Measurements from ENCODE around the gene RAPH1. TPM values are rescaled to one million over a fixed set of nuclear protein-coding genes. Genes with fewer than 3 reads are reported as not detected.

RAPH1 gene
- total and polyA plus RNA-seq, 9 of the 15 experiments (the other 6 are each of a cell fraction or from before 2014, with no cell fraction given): 0.07 to 0.71 (median 0.27) TPM

DNA sequence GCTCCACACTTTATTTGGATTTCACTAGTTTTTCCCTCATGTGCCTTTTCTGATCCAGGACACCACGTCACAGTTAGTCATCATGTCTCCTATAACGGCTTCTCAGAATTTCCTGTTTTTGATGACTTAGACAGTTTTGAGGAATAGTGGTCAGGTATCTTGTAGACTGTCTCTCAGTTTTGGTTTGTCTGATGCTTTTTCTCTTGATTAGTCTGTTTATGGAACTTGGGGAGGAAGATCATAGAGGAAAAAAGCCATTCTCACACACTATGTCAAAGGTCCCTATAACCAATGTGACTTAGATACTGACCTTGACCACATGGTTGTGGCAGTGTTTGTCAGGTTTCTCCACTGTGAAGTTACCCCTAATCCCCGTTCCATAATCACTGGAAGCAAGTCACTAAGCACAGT, 89.0 kb downstream of the RAPH1 start:
- intact Hi-C loops (cut with micrococcal nuclease) (no loop called here), in situ Hi-C loops (cut with MboI) (no loop called here)
- Histone ChIP-seq H2AFZ (ENCODE audit: low read depth, low read length) (peak overlapping the region; percentile 87), H3K9ac (ENCODE audit: insufficient read depth in 1 of 2, low read depth in 2 of 2, low read length in 2 of 2) (no peak overlapping the region), H3K4me2 (ENCODE audit: insufficient read depth, low read length) (no peak overlapping the region), H4K20me1 (replicated peaks; ENCODE audit: control insufficient read depth, insufficient read depth, low read length) (no peaks in the 10 kb centered on the region), H3K4me3 (no peak overlapping the region), H3K9me3 (replicated peaks; ENCODE audit: control insufficient read depth, insufficient read depth, low read depth, low read length) (no peaks in the 10 kb centered on the region), H3K27me3 (ENCODE audit: control insufficient read depth in 2 of 2, insufficient read depth in 2 of 2, low read length in 2 of 2) (no peaks in the 10 kb centered on the region), H3K36me3 (ENCODE audit: control insufficient read depth, insufficient read depth, low read length) (no peaks in the 10 kb centered on the region), H3K4me1 (replicated peaks in 1 of 2; ENCODE audit: control insufficient read depth in 2 of 2, insufficient read depth in 2 of 2, low read length in 2 of 2) (peaks cover 0 to 9% of the 10 kb centered on the region in 2 experiments; a peak in 3 of 5 replicates), H3K79me2 (ENCODE audit: control insufficient read depth, insufficient read depth, low read length) (no peaks in the 10 kb centered on the region), H3K9me1 (ENCODE audit: control insufficient read depth, insufficient read depth, low read length) (no peaks in the 10 kb centered on the region), H3K27ac (ENCODE audit: extremely low read depth, low read depth, low read length) (peak overlapping the region; percentile 71; the same call in 2 of the 3 replicates)
- peak; percentile 56 for ATAC-seq
- 14% methylated on average over 3 of the region's 3 CpGs for WGBS (ENCODE audit: insufficient coverage, low coverage, missing lambda C conversion rate)
- FAIRE-seq: peak; percentile 26
- BruUV-seq (replicated peaks): no TSS peak
- POLR2A ChIA-PET: interaction anchor here (0.6 kb wide), 1 partner anchor 56 kb away, joined by 3 read pairs; no protein-coding TSS in a partner anchor
- CTCF ChIA-PET (ENCODE audit: low intra/inter-chr PET ratio): no interaction called here
- peak in 2 of 4 experiments; percentile 13 to 36 for DNase-seq (ENCODE audit: extremely low read depth in 1 of 4, low spot score in 3 of 4)
- TF ChIP-seq JUND (IDR thresholded peaks at IDR 0.05; ENCODE audit: borderline replicate concordance, low read depth, low read length) (peak; percentile 65; the same call in 1 of the 2 replicates), JUND (tag; IDR thresholded peaks at IDR 0.05; ENCODE audit: borderline replicate concordance, low read depth, low read length) (peak; percentile 50; the same call in 2 of the 3 replicates), NBN (IDR thresholded peaks at IDR 0.05; ENCODE audit: low read depth) (no peak), NRF1 (conservative IDR thresholded peaks at IDR 0.05 in 1 of 2, IDR thresholded peaks at IDR 0.05 in 1 of 2) (no peak), SLC30A9 (CRISPR knock-in tag; IDR thresholded peaks at IDR 0.05) (no peak), PML (IDR thresholded peaks at IDR 0.05; ENCODE audit: low read length) (no peak), DACH1 (IDR thresholded peaks at IDR 0.05; ENCODE audit: partially characterized antibody) (no peak)
- TF ChIP-seq, protein P1, sequence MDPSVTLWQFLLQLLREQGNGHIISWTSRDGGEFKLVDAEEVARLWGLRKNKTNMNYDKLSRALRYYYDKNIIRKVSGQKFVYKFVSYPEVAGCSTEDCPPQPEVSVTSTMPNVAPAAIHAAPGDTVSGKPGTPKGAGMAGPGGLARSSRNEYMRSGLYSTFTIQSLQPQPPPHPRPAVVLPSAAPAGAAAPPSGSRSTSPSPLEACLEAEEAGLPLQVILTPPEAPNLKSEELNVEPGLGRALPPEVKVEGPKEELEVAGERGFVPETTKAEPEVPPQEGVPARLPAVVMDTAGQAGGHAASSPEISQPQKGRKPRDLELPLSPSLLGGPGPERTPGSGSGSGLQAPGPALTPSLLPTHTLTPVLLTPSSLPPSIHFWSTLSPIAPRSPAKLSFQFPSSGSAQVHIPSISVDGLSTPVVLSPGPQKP (CRISPR knock-in tag; IDR thresholded peaks at IDR 0.05): no peak
- TF ChIP-seq, protein P2, sequence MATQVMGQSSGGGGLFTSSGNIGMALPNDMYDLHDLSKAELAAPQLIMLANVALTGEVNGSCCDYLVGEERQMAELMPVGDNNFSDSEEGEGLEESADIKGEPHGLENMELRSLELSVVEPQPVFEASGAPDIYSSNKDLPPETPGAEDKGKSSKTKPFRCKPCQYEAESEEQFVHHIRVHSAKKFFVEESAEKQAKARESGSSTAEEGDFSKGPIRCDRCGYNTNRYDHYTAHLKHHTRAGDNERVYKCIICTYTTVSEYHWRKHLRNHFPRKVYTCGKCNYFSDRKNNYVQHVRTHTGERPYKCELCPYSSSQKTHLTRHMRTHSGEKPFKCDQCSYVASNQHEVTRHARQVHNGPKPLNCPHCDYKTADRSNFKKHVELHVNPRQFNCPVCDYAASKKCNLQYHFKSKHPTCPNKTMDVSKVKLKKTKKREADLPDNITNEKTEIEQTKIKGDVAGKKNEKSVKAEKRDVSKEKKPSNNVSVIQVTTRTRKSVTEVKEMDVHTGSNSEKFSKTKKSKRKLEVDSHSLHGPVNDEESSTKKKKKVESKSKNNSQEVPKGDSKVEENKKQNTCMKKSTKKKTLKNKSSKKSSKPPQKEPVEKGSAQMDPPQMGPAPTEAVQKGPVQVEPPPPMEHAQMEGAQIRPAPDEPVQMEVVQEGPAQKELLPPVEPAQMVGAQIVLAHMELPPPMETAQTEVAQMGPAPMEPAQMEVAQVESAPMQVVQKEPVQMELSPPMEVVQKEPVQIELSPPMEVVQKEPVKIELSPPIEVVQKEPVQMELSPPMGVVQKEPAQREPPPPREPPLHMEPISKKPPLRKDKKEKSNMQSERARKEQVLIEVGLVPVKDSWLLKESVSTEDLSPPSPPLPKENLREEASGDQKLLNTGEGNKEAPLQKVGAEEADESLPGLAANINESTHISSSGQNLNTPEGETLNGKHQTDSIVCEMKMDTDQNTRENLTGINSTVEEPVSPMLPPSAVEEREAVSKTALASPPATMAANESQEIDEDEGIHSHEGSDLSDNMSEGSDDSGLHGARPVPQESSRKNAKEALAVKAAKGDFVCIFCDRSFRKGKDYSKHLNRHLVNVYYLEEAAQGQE (IDR thresholded peaks at IDR 0.05; ENCODE audit: borderline replicate concordance): no peak
- TF ChIP-seq, protein P2 (CRISPR knock-in tag; IDR thresholded peaks at IDR 0.05; ENCODE audit: low read depth): no peak

Data from K562 (cell line).